Posterior cingulate gyrus (tissue), 11 donors: ENCODE results near the gene PACSIN1.
A peak's percentile ranks its signal among the peaks of the same experiment; 100 is the strongest.

Source experiments
- DNase-seq, 10 donors: peaks; one replicate each; pipeline versions ENCODE4 v3.0.0 to v3.0.0-alpha.2; 2020 to 2021; ENCODE audit warnings: mixed read lengths in 3 of 10
- intact Hi-C: fragments of 100-400 bp; cut with DNase I; formaldehyde crosslinking; loops from one replicate; pipeline ENCODE4 v1.15.1; 2023

PACSIN1 gene

GRCh38 chr6:34511915-34512737 is 46.2 kb downstream of the PACSIN1 start:
- intact Hi-C loops: no loop called here
- DNase-seq: peak in 2 of 10 donors; percentile 33 to 61

GRCh38 chr6:34512738-34513115 is 46.9 kb downstream of the PACSIN1 start:
- peak in 2 of 10 donors; percentile 29 to 53 for DNase-seq
- intact Hi-C loops: no loop called here

- no peak for DNase-seq
- intact Hi-C loops: no loop called here
Observed at GRCh38 chr6:34513646-34514045, 47.8 kb downstream of the PACSIN1 start.

GRCh38 chr6:34514112-34514511 is 48.2 kb downstream of the PACSIN1 start:
- DNase-seq: peak in 3 of 10 donors; percentile 8 to 51 (median 49)
- intact Hi-C loops: no loop called here

GRCh38 chr6:34514593-34515472 is 49.0 kb downstream of the PACSIN1 start:
- peak; percentile 41 to 98 (median 88) for DNase-seq
- intact Hi-C loops: no loop called here

- peak in 6 of 10 donors; percentile 44 to 93 (median 70) for DNase-seq
- intact Hi-C loops: no loop called here
Observed at GRCh38 chr6:34515473-34516387, 49.9 kb downstream of the PACSIN1 start.

- intact Hi-C loops: no loop called here
- DNase-seq: peak in 3 of 10 donors; percentile 76 to 88 (median 84)
Observed at GRCh38 chr6:34516391-34517324, 50.8 kb downstream of the PACSIN1 start.

GRCh38 chr6:34517461-34517881 is 51.6 kb downstream of the PACSIN1 start:
- intact Hi-C loops: no loop called here
- DNase-seq: peak in 1 of 10 donors; percentile 9

GRCh38 chr6:34517966-34518365 is 52.1 kb downstream of the PACSIN1 start:
- DNase-seq: peak in 3 of 10 donors; percentile 43 to 55 (median 49)

GRCh38 chr6:34518669-34519365 is 52.9 kb downstream of the PACSIN1 start:
- intact Hi-C loops: no loop called here
- peak in 3 of 10 donors; percentile 35 to 49 (median 43) for DNase-seq

More at GRCh38 chr6:34517966-34518365, 52.1 kb downstream of the PACSIN1 start:
- intact Hi-C loops: no loop called here

GRCh38 chr6:34519971-34520644 is 54.2 kb downstream of the PACSIN1 start:
- peak in 2 of 10 donors; percentile 42 to 60 for DNase-seq
- intact Hi-C loops: no loop called here

GRCh38 chr6:34520645-34521462 is 55.0 kb downstream of the PACSIN1 start:
- peak in 3 of 10 donors; percentile 43 to 76 (median 67) for DNase-seq
- intact Hi-C loops: no loop called here

- peak in 3 of 10 donors; percentile 33 to 66 (median 60) for DNase-seq
- intact Hi-C loops: no loop called here
Observed at GRCh38 chr6:34521463-34522285, 55.8 kb downstream of the PACSIN1 start.

GRCh38 chr6:34522761-34523160 is 56.9 kb downstream of the PACSIN1 start:
- intact Hi-C loops: no loop called here
- DNase-seq: peak in 3 of 10 donors; percentile 19 to 55 (median 31)

GRCh38 chr6:34523441-34524206 is 57.7 kb downstream of the PACSIN1 start:
- peak in 3 of 10 donors; percentile 27 to 63 (median 60) for DNase-seq
- intact Hi-C loops: no loop called here
